Right cardiac atrium (tissue), 5 donors: ENCODE measurements around the gene SLC43A1. TPM values are rescaled to one million over a fixed set of nuclear protein-coding genes. Genes with fewer than 3 reads are reported as not detected.

Source experiments
- ATAC-seq, 2 donors: fragments of 200-7000 bp; cut with Tn5 transposase; one replicate each; pipeline versions ENCODE4 v1.8.0 to v1.9.1; 2020; ENCODE audit warnings: moderate library complexity in 2 of 2, mild to moderate bottlenecking in 1 of 2
- DNase-seq, 3 donors: peaks; one replicate each; pipeline ENCODE4 v3.0.0-alpha.2; 2020
- H3K27ac ChIP-seq: one replicate; pipeline ENCODE4 v1.5.1; 2013; ENCODE audit warnings: mild to moderate bottlenecking, low read length, control low read depth, moderate library complexity
- H3K27me3 ChIP-seq: one replicate; pipeline ENCODE4 v1.6.1; 2013; ENCODE audit not compliant: control insufficient read depth, insufficient read depth
- H3K4me1 ChIP-seq: one replicate; pipeline ENCODE4 v1.6.1; 2013; ENCODE audit warnings: low read length; ENCODE audit not compliant: control insufficient read depth, insufficient read depth
- H3K4me3 ChIP-seq: one replicate; pipeline ENCODE4 v1.5.1; 2013; ENCODE audit warnings: low read length, control low read depth
- H3K9me3 ChIP-seq: one replicate; pipeline ENCODE4 v1.6.1; 2013; ENCODE audit warnings: low read length; ENCODE audit not compliant: control insufficient read depth
- WGBS: extraction: QIAGEN DNeasy Blood & Tissue Kit; methylation state at CpG from one replicate; pipeline ENCODE4 v1.1.7; 2013; 5-methylcytosine and 5-hydroxymethylcytosine counted together
- intact Hi-C, 4 donors: fragments of 100-400 bp; cut with DNase I; formaldehyde crosslinking; loops; one replicate each; pipeline versions ENCODE4 v1.11.0 to v1.14.0; 2022 to 2023
- polyA plus RNA-seq: library from polyadenylated mRNA; stranded (reverse); fragments of 200-250 nt; gene quantifications from one replicate; pipeline ENCODE4 v1.2.3, GENCODE V29; 2013
- total RNA-seq, 4 donors: library from RNA; stranded (reverse); fragmentation: NEBNext Ultra II Directional; extraction: Animal tissue kit (Norgen Biotek cat#: 25700); gene quantifications; one replicate each; pipeline ENCODE4 v1.2.1, GENCODE V29; 2021
- donor health status: healthy with polysubstance abuse.
- donor health status: DM: no; HTN: yes; CAD: no.
- donor health status: DM: no; HTN: no; CAD: no.
- donor health status: DM: no; HTN: yes; CAD: no; lungs with severe emphysema.
- donor health status: DM: yes; HTN: yes; CAD: no.

Gene SLC43A1
- total and polyA plus RNA-seq, 5 donors: 3.4 to 10.0 (median 8.6) TPM

GRCh38 chr11:57466680-57467079 lies 48.8 kb downstream of the SLC43A1 start:
- Histone ChIP-seq H3K9me3 (no peaks in the 10 kb centered on the region), H3K4me1 (no peaks in the 10 kb centered on the region), H3K27ac (no peak overlapping the region), H3K4me3 (no peak overlapping the region), H3K27me3 (no peaks in the 10 kb centered on the region)
- intact Hi-C loops: no loop called here
- DNase-seq (no peak), ATAC-seq (no peak)
- 59% methylated on average over 4 of the region's 4 CpGs for WGBS

- H3K27ac ChIP-seq: no peak overlapping the region
- WGBS: 65% methylated on average over 30 of the region's 30 CpGs
- H3K27me3 ChIP-seq: no peaks in the 10 kb centered on the region
- intact Hi-C loops: no loop called here
- H3K4me3 ChIP-seq: no peak overlapping the region
- ATAC-seq: no peak
- H3K4me1 ChIP-seq: no peaks in the 10 kb centered on the region
- DNase-seq: no peak
- no peaks in the 10 kb centered on the region for H3K9me3 ChIP-seq
These were observed 50.8 kb downstream of the SLC43A1 start for GRCh38 chr11:57464539-57465181.

- Histone ChIP-seq H3K27me3 (no peaks in the 10 kb centered on the region), H3K4me1 (no peaks in the 10 kb centered on the region), H3K27ac (no peak overlapping the region), H3K9me3 (no peaks in the 10 kb centered on the region), H3K4me3 (no peak overlapping the region)
- no peak for ATAC-seq
- 70% methylated on average over 14 of the region's 14 CpGs for WGBS
- no peak for DNase-seq
- intact Hi-C loops: no loop called here
These were observed 51.6 kb downstream of the SLC43A1 start for GRCh38 chr11:57463671-57464538.

- H3K27me3 ChIP-seq: no peaks in the 10 kb centered on the region
- no peaks in the 10 kb centered on the region for H3K9me3 ChIP-seq
- 80% methylated on average over 3 of the region's 3 CpGs for WGBS
- intact Hi-C loops: no loop called here
- no peak for ATAC-seq
- H3K4me3 ChIP-seq: no peak overlapping the region
- H3K4me1 ChIP-seq: no peaks in the 10 kb centered on the region
- no peak overlapping the region for H3K27ac ChIP-seq
- no peak for DNase-seq
These were observed 52.9 kb downstream of the SLC43A1 start for GRCh38 chr11:57462597-57462996.

- ATAC-seq: no peak
- intact Hi-C loops: no loop called here
- no peak overlapping the region for H3K27ac ChIP-seq
- H3K4me3 ChIP-seq: no peak overlapping the region
- H3K4me1 ChIP-seq: no peaks in the 10 kb centered on the region
- no peaks in the 10 kb centered on the region for H3K27me3 ChIP-seq
- no peak for DNase-seq
- WGBS: 71% methylated on average over 16 of the region's 16 CpGs
- no peaks in the 10 kb centered on the region for H3K9me3 ChIP-seq
These were observed 53.5 kb downstream of the SLC43A1 start for GRCh38 chr11:57461841-57462489.

- intact Hi-C loops: no loop called here
- ATAC-seq (no peak), DNase-seq (peak in 2 of 3 donors; percentile 63 to 65)
- H3K27ac ChIP-seq: no peak overlapping the region
- peak overlapping the region; percentile 65 for H3K4me3 ChIP-seq
- 9% methylated on average over 50 of the region's 50 CpGs for WGBS
- H3K4me1 ChIP-seq: no peaks in the 10 kb centered on the region
- H3K9me3 ChIP-seq: no peaks in the 10 kb centered on the region
- H3K27me3 ChIP-seq: no peaks in the 10 kb centered on the region
These were observed 54.4 kb downstream of the SLC43A1 start for GRCh38 chr11:57460758-57461749.

- WGBS: under 1% methylated on average over 66 of the region's 66 CpGs
- peak; percentile 32 to 39 for ATAC-seq
- H3K27me3 ChIP-seq: no peaks in the 10 kb centered on the region
- DNase-seq: peak; percentile 44 to 79 (median 77)
- H3K9me3 ChIP-seq: no peaks in the 10 kb centered on the region
- no peak within 1 kb of the TSS for H3K27ac ChIP-seq
- no peaks in the 10 kb centered on the region for H3K4me1 ChIP-seq
- H3K4me3 ChIP-seq: peak within 1 kb of the TSS; percentile 65
- intact Hi-C loops: no loop called here
These were observed 55.3 kb downstream of the SLC43A1 start, which contains the start of gene RTN4RL2 for GRCh38 chr11:57460022-57460757. RTN4RL2 (plus strand) TSS chr11:57460528; CDS start chr11:57460866, 338 bp downstream.

- intact Hi-C loops: loop anchor here (2.0 to 10.0 kb wide), 7 partner anchors 67 to 1055 kb away; partner anchors contain the start of genes UBE2L6 (in 1 of the 4) and YPEL4 (in 1 of the 4)
- no peak for ATAC-seq
- WGBS: under 1% methylated on average over 62 of the region's 62 CpGs
- Histone ChIP-seq H3K27me3 (no peaks in the 10 kb centered on the region), H3K9me3 (no peaks in the 10 kb centered on the region), H3K4me3 (peak overlapping the region; percentile 65), H3K4me1 (no peaks in the 10 kb centered on the region), H3K27ac (no peak overlapping the region)
- DNase-seq: peak in 1 of 3 donors; percentile 62
These were observed 56.1 kb downstream of the SLC43A1 start for GRCh38 chr11:57459164-57460021.
